AG10803 (cell line): ENCODE data around the gene BICRA.
"Not testable (repeated sequence)": the region's sequence is repeated elsewhere in the genome, so short reads cannot be mapped to it uniquely, and the experiment has no call there.

Experiments used
- DNase-seq: peaks from one replicate; pipeline ENCODE4 v3.0.0; 2010; ENCODE audit warnings: low read depth
- H3K4me3 ChIP-seq: 2 replicates; pipeline ENCODE4 v1.5.1; 2011; ENCODE audit warnings: mild to moderate bottlenecking, low read length, control low read depth
- TF ChIP-seq, protein P1 (sequence below): conservative IDR thresholded peaks from 2 replicates; pipeline ENCODE4 v1.5.1; 2011; ENCODE audit warnings: mild to moderate bottlenecking, low read length, control low read depth, inconsistent platforms

The BICRA gene

DNA sequence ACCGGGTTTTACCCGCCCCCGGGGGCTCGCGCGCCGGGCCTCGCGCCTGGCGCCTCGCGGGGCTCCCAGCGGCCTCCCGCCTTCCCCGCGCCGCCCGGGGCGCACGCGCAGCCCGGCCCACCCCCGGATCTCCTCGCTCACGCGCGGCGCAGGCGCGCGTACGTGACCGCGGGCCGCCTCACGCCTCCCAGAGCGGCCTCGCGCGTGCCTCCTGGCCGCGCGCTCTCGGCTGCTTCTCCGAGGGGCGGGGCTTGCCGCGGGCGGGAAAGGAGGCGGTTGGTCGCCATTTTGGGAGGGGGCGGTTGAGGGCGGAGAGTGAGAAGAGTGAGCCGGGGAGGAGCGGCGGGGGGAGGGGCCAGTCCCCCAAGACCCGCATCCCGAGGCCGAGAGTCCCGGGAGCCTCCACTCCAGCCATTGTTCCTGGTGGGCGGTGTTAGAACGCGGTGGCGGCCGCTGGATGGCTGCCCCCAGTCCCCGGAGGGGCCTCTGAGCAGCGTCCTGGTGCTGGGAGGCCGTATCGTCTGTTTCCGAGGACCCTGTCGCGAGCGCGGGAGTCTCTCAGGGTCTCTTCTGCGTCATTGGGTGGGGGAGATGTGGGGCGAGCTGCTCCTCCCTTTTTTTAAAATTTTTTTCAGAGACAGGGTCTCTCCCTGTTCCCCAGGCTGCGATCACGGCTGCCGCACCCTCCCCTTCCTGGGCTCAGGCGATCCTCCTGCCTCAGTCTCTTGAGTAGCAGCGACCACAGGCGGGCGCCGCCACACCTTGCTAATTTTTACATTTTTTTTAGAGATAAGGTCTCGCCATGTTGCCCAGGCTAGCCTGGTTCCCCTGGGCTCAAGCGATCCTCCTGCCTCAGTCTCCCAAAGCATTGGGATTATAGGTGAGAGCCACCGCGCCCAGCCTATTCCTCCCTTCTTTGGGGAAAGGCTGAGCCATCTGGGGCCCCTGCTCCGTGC, 35.6 kb upstream of the BICRA start, which contains the start of gene ZNF541:
TSS of gene ZNF541 (minus strand) at position 78 of the 956 bp plus-strand sequence. CDS start 17,292 bp downstream, outside the sequence.
- DNase-seq, result peak; percentile 45
- TF ChIP-seq, protein P1, sequence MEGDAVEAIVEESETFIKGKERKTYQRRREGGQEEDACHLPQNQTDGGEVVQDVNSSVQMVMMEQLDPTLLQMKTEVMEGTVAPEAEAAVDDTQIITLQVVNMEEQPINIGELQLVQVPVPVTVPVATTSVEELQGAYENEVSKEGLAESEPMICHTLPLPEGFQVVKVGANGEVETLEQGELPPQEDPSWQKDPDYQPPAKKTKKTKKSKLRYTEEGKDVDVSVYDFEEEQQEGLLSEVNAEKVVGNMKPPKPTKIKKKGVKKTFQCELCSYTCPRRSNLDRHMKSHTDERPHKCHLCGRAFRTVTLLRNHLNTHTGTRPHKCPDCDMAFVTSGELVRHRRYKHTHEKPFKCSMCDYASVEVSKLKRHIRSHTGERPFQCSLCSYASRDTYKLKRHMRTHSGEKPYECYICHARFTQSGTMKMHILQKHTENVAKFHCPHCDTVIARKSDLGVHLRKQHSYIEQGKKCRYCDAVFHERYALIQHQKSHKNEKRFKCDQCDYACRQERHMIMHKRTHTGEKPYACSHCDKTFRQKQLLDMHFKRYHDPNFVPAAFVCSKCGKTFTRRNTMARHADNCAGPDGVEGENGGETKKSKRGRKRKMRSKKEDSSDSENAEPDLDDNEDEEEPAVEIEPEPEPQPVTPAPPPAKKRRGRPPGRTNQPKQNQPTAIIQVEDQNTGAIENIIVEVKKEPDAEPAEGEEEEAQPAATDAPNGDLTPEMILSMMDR, result no peak
- peak within 1 kb of the TSS; percentile 46 for H3K4me3 ChIP-seq

DNA sequence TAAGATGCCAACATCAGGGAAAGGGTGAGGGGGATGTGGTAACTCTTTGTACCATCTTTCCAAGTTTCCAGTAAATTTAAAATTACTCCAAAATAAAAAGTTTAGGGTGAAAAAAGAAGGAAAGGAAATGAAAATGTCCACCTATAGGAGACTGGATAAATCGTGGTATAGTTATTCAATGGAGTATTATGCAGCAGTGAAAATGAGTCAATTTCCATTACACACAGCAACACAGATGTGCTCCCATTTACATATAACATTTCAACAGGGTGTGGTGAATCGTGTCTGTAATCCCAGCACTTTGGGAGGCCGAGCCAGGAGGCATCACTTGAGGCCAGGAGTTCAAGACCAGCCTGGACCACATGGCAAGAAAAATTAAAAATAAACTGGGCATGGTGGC, 28.5 kb upstream of the BICRA start:
- DNase-seq, result no peak
- no peak overlapping the region for H3K4me3 ChIP-seq
- TF ChIP-seq, protein P1, result no peak

DNA sequence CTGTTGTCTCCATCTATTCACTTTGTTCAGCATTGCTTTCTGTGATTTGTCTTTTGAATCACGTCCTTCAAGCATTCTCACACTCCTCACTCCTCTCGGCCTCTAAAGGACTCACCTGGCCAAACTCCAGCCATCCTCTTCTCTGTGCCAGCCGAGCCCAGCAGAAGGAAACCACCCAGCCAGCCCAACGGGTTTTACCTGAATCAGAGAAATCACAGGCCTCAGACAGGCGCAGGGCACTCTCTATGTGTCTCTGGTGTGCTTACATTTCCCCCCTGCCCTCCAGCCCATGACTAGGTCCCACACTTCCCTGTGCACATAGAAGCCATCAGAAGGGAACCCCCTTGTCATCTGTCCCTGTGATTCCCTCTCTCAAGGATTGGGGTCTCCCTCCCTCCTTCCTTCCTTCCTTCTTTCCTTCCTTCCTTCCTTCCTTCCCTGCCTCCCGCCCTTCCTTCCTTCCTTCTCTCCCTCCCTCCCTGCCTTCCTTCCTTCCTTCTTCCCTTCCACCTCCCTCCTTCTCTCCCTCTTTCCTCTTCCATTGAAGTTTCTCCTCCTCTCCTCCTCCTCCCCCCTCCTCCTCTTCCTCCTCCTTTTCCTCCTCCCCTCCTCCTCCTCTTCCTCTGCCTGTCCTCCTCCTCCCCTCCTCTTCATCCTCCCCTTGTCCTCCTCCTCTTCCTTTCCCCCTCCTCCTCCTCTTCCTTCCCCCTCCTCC, 27.2 kb upstream of the BICRA start:
- TF ChIP-seq, protein P1, result no peak
- DNase-seq, result no peak
- no peak overlapping the region for H3K4me3 ChIP-seq

DNA sequence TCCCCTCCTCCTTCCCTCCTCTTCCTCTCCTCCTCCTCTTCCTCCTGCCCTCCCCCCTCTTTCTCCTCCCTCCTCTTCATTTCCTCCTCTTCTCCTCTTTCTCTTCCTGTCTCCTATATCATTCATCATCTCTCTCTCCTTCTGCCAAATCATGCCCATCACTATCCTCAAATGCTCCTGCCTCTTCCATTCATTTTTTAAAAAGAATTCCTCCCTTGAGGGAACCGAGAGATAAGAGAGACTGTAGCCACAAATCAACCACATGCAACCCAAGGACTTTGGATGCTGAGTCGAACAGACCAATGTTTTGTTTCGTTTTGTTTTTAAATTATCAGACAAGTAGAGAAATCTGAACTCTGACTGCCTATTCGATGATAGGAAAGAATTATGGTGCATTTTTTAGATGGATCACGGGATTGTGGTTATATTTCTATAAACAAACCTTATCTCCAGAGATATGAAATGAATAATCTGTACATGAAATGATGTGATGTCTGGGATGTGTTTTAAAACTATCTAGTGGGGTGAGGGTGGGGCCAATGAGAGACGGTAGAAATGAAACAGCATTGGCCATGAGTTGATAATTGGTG, 26.5 kb upstream of the BICRA start:
- peak; percentile 24 for DNase-seq
- TF ChIP-seq, protein P1, result no peak
- H3K4me3 ChIP-seq, result peak overlapping the region; percentile 12; the same call in 1 of the 2 replicates

DNA sequence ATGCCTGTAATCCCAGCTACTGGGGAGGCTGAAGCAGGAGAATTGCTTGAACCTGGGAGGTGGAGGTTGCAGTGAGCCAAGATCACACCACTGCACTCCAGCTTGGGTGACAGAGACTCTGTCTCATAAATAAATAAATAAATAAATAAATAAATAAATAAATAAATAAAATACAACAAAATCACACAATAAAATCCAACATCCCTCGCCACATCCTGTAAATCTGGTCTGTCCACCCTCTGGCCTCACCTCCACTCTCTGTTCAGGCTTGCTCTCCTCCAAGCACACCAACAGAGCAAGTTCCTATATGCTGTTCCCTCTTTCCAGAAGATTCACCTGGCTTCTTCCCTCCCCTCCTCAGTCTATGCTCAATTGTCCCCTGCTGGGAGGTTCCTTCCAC, 25.8 kb upstream of the BICRA start:
- not testable (repeated sequence) for H3K4me3 ChIP-seq, DNase-seq

DNA sequence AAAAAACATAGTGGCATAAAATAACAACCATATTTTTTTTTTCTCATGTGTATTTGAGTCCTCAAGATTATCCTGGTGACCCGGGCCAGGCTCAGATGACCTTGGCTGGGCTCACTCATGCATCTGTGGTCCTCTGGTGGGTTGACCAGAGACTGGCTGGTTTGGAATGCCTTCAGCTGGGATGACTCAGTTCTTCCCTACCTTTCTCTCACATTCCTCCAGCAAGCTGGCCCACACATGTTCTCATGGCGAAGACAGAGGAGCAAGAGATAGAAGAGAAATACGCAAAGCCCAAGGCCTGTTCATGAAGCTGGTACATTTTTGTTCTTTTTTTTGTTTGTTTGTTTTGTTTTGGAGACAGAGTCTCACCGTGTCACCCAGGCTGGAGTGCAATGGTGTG, 21.6 kb upstream of the BICRA start:
- TF ChIP-seq, protein P1, result no peak
- peak; percentile 44 for DNase-seq
- H3K4me3 ChIP-seq, result no peak overlapping the region

DNA sequence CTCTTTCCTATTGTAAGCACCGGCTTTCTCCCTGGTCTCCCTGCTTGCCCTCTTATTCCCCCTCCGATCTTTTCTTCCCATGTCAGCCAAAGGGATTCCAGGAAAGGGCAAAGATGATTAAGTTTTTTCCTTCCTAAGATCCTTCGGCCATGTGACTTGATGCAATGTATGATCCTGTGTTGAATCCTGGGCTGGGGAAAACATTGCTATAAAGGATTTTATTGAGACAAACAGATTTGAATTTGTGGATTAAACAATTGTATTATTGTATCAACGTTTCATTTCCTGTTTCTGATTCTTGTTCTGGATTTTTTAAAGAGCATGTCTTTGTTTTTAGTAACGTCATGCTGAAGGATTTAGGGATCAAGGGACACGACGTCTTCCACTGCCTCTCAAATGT, 19.1 kb upstream of the BICRA start:
- no peak for DNase-seq
- TF ChIP-seq, protein P1, result no peak
- no peak overlapping the region for H3K4me3 ChIP-seq
